WTC11 (cell line): ENCODE measurements around the gene FGF22. TPM values are rescaled to one million over a fixed set of nuclear protein-coding genes. Genes with fewer than 3 reads are reported as not detected.

Experiments
- ATAC-seq: fragments of 200-7000 bp; cut with Tn5 transposase; 2 replicates; pipeline ENCODE4 v1.10.0; 2021; ENCODE audit warnings: mild to moderate bottlenecking, moderate library complexity
- CTCF ChIA-PET: fragments of 300-600 bp; sonication (Branson Sonifier 250); formaldehyde crosslinking; loops from one replicate; lab custom pipeline; 2021; ENCODE audit warnings: antibody characterized with exemption; lab: Charles Lee
- POLR2A ChIA-PET: fragments of 350-600 bp; sonication (Branson Sonifier 250); formaldehyde crosslinking; loops from one replicate; lab custom pipeline; 2021; ENCODE audit warnings: antibody characterized with exemption; lab: Charles Lee
- DNase-seq: peaks from one replicate; pipeline ENCODE4 v3.0.0; 2021; ENCODE audit warnings: low spot score
- H3K27ac Mint-ChIP-seq: 2 replicates; pipeline ENCODE4 v1.8.0; 2021; ENCODE audit warnings: mixed read lengths
- H3K27me3 Mint-ChIP-seq: 2 replicates; pipeline ENCODE4 v1.8.0; 2021; ENCODE audit warnings: low read depth, mild to moderate bottlenecking, moderate library complexity, mixed read lengths
- H3K36me3 Mint-ChIP-seq: 2 replicates; pipeline ENCODE4 v1.8.0; 2021; ENCODE audit warnings: mixed read lengths
- H3K4me1 Mint-ChIP-seq: 2 replicates; pipeline ENCODE4 v1.8.0; 2022; ENCODE audit warnings: mixed read lengths
- H3K4me3 Mint-ChIP-seq: 2 replicates; pipeline ENCODE4 v1.8.0; 2021; ENCODE audit warnings: mild to moderate bottlenecking, moderate library complexity, mixed read lengths
- H3K9me3 Mint-ChIP-seq: 2 replicates; pipeline ENCODE4 v1.8.0; 2021; ENCODE audit warnings: mixed read lengths
- ARID4B ChIP-seq: sonication (generic); formaldehyde crosslinking; IDR thresholded peaks from 2 replicates; pipeline ENCODE4 v1.8.0; 2023; ENCODE audit warnings: missing genetic modification reagents, mild to moderate bottlenecking, borderline replicate concordance
- CDX4 ChIP-seq: fragments of 250-450 bp; sonication (Bioruptor Pico); IDR thresholded peaks from 2 replicates; pipeline ENCODE4 v1.9.0; 2021; ENCODE audit warnings: moderate library complexity, mild to moderate bottlenecking, inconsistent platforms, borderline replicate concordance
- CREB1 ChIP-seq: sonication (generic); formaldehyde crosslinking; IDR thresholded peaks from 2 replicates; pipeline ENCODE4 v1.8.0; 2023; ENCODE audit warnings: mild to moderate bottlenecking, missing genetic modification reagents
- FOXP4 ChIP-seq: sonication (generic); formaldehyde crosslinking; IDR thresholded peaks from 2 replicates; pipeline ENCODE4 v1.8.0; 2022; ENCODE audit warnings: mild to moderate bottlenecking, missing genetic modification reagents
- IRF1 ChIP-seq: sonication (generic); formaldehyde crosslinking; IDR thresholded peaks from 2 replicates; pipeline ENCODE4 v1.8.0; 2023; ENCODE audit warnings: missing genetic modification reagents
- PRRX2 ChIP-seq: fragments of 250-450 bp; sonication (Bioruptor Pico); IDR thresholded peaks from 2 replicates; pipeline ENCODE4 v1.8.0; 2021; ENCODE audit warnings: mild to moderate bottlenecking
- SMAD3 ChIP-seq: sonication (generic); formaldehyde crosslinking; IDR thresholded peaks from 2 replicates; pipeline ENCODE4 v1.8.0; 2022; ENCODE audit warnings: missing genetic modification reagents, mild to moderate bottlenecking, borderline replicate concordance
- SMAD4 ChIP-seq: sonication (generic); formaldehyde crosslinking; IDR thresholded peaks from 2 replicates; pipeline ENCODE4 v1.8.0; 2022; ENCODE audit warnings: mild to moderate bottlenecking, missing genetic modification reagents
- TEAD1 ChIP-seq: sonication (generic); formaldehyde crosslinking; IDR thresholded peaks from 2 replicates; pipeline ENCODE4 v1.8.0; 2022; ENCODE audit warnings: mild to moderate bottlenecking, missing genetic modification reagents
- ZNF232 ChIP-seq: sonication (generic); formaldehyde crosslinking; IDR thresholded peaks from 2 replicates; pipeline ENCODE4 v1.8.0; 2022; ENCODE audit warnings: mild to moderate bottlenecking, missing genetic modification reagents
- ZNF423 ChIP-seq: fragments of 250-450 bp; sonication (Bioruptor Pico); IDR thresholded peaks from 2 replicates; pipeline ENCODE4 v2.1.2; 2022; ENCODE audit warnings: mild to moderate bottlenecking, moderate library complexity
- ZNF425 ChIP-seq: fragments of 250-450 bp; sonication (Bioruptor Pico); conservative IDR thresholded peaks from 2 replicates; pipeline ENCODE4 v1.9.0; 2021; ENCODE audit warnings: mild to moderate bottlenecking
- total RNA-seq: library from RNA; stranded (reverse); gene quantifications from 3 replicates; pipeline ENCODE4 v1.2.3, GENCODE V29; 2021
- TF ChIP-seq, protein P1 (sequence below): fragments of 250-450 bp; sonication (Bioruptor Pico); IDR thresholded peaks from 2 replicates; pipeline ENCODE4 v1.8.0; 2021; ENCODE audit warnings: mild to moderate bottlenecking
- TF ChIP-seq, protein P2 (sequence below): sonication (generic); formaldehyde crosslinking; IDR thresholded peaks from 2 replicates; pipeline ENCODE4 v1.8.1; 2023; ENCODE audit warnings: mild to moderate bottlenecking, missing genetic modification reagents
- TF ChIP-seq, protein P3 (sequence below): sonication (generic); formaldehyde crosslinking; conservative IDR thresholded peaks from 2 replicates; pipeline ENCODE4 v1.8.1; 2022; ENCODE audit warnings: mild to moderate bottlenecking, missing genetic modification reagents

FGF22 gene
- total RNA-seq, 1 experiment from 2014 or later, result 1.6 TPM

GRCh38 chr19:607301-608154, 32.2 kb upstream of the FGF22 start:
- H3K4me3 Mint-ChIP-seq, result no peak overlapping the region
- H3K36me3 Mint-ChIP-seq, result peaks cover under 1% of the 10 kb centered on the region; the same call in 1 of the 2 replicates
- no peak for TF ChIP-seq ZNF425 (CRISPR knock-in tag)
- no peak for TF ChIP-seq CREB1 (CRISPR knock-in tag)
- no peak for TF ChIP-seq PRRX2 (CRISPR knock-in tag)
- no peak for TF ChIP-seq SMAD4
- TF ChIP-seq, protein P1, sequence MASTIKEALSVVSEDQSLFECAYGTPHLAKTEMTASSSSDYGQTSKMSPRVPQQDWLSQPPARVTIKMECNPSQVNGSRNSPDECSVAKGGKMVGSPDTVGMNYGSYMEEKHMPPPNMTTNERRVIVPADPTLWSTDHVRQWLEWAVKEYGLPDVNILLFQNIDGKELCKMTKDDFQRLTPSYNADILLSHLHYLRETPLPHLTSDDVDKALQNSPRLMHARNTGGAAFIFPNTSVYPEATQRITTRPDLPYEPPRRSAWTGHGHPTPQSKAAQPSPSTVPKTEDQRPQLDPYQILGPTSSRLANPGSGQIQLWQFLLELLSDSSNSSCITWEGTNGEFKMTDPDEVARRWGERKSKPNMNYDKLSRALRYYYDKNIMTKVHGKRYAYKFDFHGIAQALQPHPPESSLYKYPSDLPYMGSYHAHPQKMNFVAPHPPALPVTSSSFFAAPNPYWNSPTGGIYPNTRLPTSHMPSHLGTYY (CRISPR knock-in tag), result no peak
- no peak for TF ChIP-seq FOXP4 (CRISPR knock-in tag)
- no peak for TF ChIP-seq CDX4
- TF ChIP-seq SMAD3, result no peak
- TF ChIP-seq ZNF232, result no peak
- TF ChIP-seq, protein P2, sequence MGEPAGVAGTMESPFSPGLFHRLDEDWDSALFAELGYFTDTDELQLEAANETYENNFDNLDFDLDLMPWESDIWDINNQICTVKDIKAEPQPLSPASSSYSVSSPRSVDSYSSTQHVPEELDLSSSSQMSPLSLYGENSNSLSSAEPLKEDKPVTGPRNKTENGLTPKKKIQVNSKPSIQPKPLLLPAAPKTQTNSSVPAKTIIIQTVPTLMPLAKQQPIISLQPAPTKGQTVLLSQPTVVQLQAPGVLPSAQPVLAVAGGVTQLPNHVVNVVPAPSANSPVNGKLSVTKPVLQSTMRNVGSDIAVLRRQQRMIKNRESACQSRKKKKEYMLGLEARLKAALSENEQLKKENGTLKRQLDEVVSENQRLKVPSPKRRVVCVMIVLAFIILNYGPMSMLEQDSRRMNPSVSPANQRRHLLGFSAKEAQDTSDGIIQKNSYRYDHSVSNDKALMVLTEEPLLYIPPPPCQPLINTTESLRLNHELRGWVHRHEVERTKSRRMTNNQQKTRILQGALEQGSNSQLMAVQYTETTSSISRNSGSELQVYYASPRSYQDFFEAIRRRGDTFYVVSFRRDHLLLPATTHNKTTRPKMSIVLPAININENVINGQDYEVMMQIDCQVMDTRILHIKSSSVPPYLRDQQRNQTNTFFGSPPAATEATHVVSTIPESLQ (CRISPR knock-in tag), result no peak
- CTCF ChIA-PET, result interaction anchor here (1.0 kb wide), 1 partner anchor 21 kb away, joined by 3 read pairs; no protein-coding TSS in a partner anchor
- ATAC-seq, result no peak
- H3K27me3 Mint-ChIP-seq, result no peaks in the 10 kb centered on the region
- POLR2A ChIA-PET, result no interaction called here
- H3K27ac Mint-ChIP-seq, result no peak overlapping the region
- H3K9me3 Mint-ChIP-seq, result peaks cover 5% of the 10 kb centered on the region
- DNase-seq, result no peak
- peaks cover 3% of the 10 kb centered on the region; the same call in 1 of the 2 replicates for H3K4me1 Mint-ChIP-seq

- no peak for ATAC-seq
- peaks cover 3% of the 10 kb centered on the region for H3K36me3 Mint-ChIP-seq
- CTCF ChIA-PET, result interaction anchor here (1.0 kb wide), 1 partner anchor 20 kb away, joined by 3 read pairs; no protein-coding TSS in a partner anchor
- TF ChIP-seq ZNF423 (CRISPR knock-in tag) (no peak), TEAD1 (CRISPR knock-in tag) (no peak), IRF1 (CRISPR knock-in tag) (no peak), ZNF425 (CRISPR knock-in tag) (no peak), ARID4B (no peak)
- TF ChIP-seq, protein P3, sequence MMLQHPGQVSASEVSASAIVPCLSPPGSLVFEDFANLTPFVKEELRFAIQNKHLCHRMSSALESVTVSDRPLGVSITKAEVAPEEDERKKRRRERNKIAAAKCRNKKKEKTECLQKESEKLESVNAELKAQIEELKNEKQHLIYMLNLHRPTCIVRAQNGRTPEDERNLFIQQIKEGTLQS (CRISPR knock-in tag), result no peak
These were observed 31.3 kb upstream of the FGF22 start for GRCh38 chr19:608155-609003.

More at GRCh38 chr19:608155-609003, 31.3 kb upstream of the FGF22 start:
- H3K4me3 Mint-ChIP-seq, result no peak overlapping the region
- POLR2A ChIA-PET, result no interaction called here
- peaks cover 4% of the 10 kb centered on the region for H3K9me3 Mint-ChIP-seq
- no peak overlapping the region for H3K27ac Mint-ChIP-seq
- peaks cover 3% of the 10 kb centered on the region; the same call in 1 of the 2 replicates for H3K4me1 Mint-ChIP-seq
- DNase-seq, result no peak
- H3K27me3 Mint-ChIP-seq, result no peaks in the 10 kb centered on the region
